Loucy (cell line): ENCODE data around the gene EXOC2.

ENCODE experiments used
- H2AFZ ChIP-seq: fragments of 200-600 bp; sonication (generic); 2 replicates; pipeline ENCODE4 v1.6.0; 2016; ENCODE audit warnings: antibody characterized with exemption, mild to moderate bottlenecking, low read length, moderate library complexity
- H3F3A ChIP-seq: fragments of 200-600 bp; 2 replicates; pipeline ENCODE4 v1.6.0; 2016; ENCODE audit warnings: antibody characterized with exemption, low read depth, mild to moderate bottlenecking
- H3K27me3 ChIP-seq: fragments of 200-600 bp; sonication (generic); 2 replicates; pipeline ENCODE4 v1.6.1; 2014; ENCODE audit warnings: low read length, mild to moderate bottlenecking; ENCODE audit not compliant: insufficient read depth, poor library complexity, severe bottlenecking
- H3K36me3 ChIP-seq: fragments of 200-600 bp; sonication (generic); 2 replicates; pipeline ENCODE4 v1.6.1; 2016; ENCODE audit warnings: low read length; ENCODE audit not compliant: insufficient read depth
- H3K4me1 ChIP-seq: fragments of 200-600 bp; sonication (generic); 2 replicates; pipeline ENCODE4 v1.5.1; 2014; ENCODE audit warnings: low read length, mild to moderate bottlenecking; ENCODE audit not compliant: insufficient read depth, poor library complexity, severe bottlenecking
- H3K4me2 ChIP-seq: fragments of 200-600 bp; sonication (generic); 2 replicates; pipeline ENCODE4 v1.6.0; 2014; ENCODE audit warnings: antibody characterized with exemption, low read length, low read depth, mild to moderate bottlenecking; ENCODE audit not compliant: poor library complexity, severe bottlenecking
- H3K4me3 ChIP-seq: fragments of 200-600 bp; sonication (generic); 2 replicates; pipeline ENCODE4 v1.5.1; 2014; ENCODE audit warnings: low read length, mild to moderate bottlenecking, mixed read lengths; ENCODE audit not compliant: poor library complexity, severe bottlenecking
- H3K79me2 ChIP-seq: fragments of 200-600 bp; sonication (generic); 2 replicates; pipeline ENCODE4 v1.6.1; 2014; ENCODE audit warnings: low read length; ENCODE audit not compliant: insufficient read depth
- H3K9ac ChIP-seq: fragments of 200-600 bp; sonication (generic); 2 replicates; pipeline ENCODE4 v1.6.0; 2014; ENCODE audit warnings: mild to moderate bottlenecking, low read depth, low read length, moderate library complexity; ENCODE audit not compliant: poor library complexity, severe bottlenecking
- H3K9me2 ChIP-seq: fragments of 200-600 bp; sonication (generic); replicated peaks from 2 replicates; pipeline ENCODE4 v1.6.1; 2016; ENCODE audit warnings: low read depth, low read length, mixed read lengths
- H3K9me3 ChIP-seq: fragments of 200-600 bp; sonication (generic); 2 replicates; pipeline ENCODE4 v1.6.1; 2014; ENCODE audit warnings: mild to moderate bottlenecking, antibody characterized with exemption, low read length, low read depth; ENCODE audit not compliant: insufficient read depth
- H4K20me1 ChIP-seq: fragments of 200-600 bp; sonication (generic); 2 replicates; pipeline ENCODE4 v1.6.0; 2014; ENCODE audit warnings: antibody characterized with exemption, low read length, mild to moderate bottlenecking; ENCODE audit not compliant: insufficient read depth, poor library complexity, severe bottlenecking
- EZH2phosphoT487 ChIP-seq: fragments of 200-600 bp; IDR thresholded peaks from 2 replicates; pipeline ENCODE4 v1.6.1; 2018; ENCODE audit warnings: antibody characterized with exemption, mild to moderate bottlenecking, moderate library complexity, borderline replicate concordance
- TF ChIP-seq, protein P1 (sequence below): fragments of 200-600 bp; sonication (generic); conservative IDR thresholded peaks from 2 replicates; pipeline ENCODE4 v1.5.1; 2014; ENCODE audit warnings: mild to moderate bottlenecking, antibody characterized with exemption, low read length

Gene EXOC2

GRCh38 chr6:451336-451735, 241.6 kb downstream of the EXOC2 start:
- Histone ChIP-seq H3K4me1 (peaks cover 7% of the 10 kb centered on the region), H3K27me3 (no peaks in the 10 kb centered on the region), H3K9me3 (no peaks in the 10 kb centered on the region), H3K36me3 (no peaks in the 10 kb centered on the region), H3F3A (no peaks in the 10 kb centered on the region), H4K20me1 (no peaks in the 10 kb centered on the region), H3K9me2 (no peaks in the 10 kb centered on the region), H3K4me2 (no peak overlapping the region), H3K9ac (no peak overlapping the region), H3K79me2 (no peaks in the 10 kb centered on the region), H3K4me3 (no peak overlapping the region), H2AFZ (no peak overlapping the region)
- TF ChIP-seq, protein P1, sequence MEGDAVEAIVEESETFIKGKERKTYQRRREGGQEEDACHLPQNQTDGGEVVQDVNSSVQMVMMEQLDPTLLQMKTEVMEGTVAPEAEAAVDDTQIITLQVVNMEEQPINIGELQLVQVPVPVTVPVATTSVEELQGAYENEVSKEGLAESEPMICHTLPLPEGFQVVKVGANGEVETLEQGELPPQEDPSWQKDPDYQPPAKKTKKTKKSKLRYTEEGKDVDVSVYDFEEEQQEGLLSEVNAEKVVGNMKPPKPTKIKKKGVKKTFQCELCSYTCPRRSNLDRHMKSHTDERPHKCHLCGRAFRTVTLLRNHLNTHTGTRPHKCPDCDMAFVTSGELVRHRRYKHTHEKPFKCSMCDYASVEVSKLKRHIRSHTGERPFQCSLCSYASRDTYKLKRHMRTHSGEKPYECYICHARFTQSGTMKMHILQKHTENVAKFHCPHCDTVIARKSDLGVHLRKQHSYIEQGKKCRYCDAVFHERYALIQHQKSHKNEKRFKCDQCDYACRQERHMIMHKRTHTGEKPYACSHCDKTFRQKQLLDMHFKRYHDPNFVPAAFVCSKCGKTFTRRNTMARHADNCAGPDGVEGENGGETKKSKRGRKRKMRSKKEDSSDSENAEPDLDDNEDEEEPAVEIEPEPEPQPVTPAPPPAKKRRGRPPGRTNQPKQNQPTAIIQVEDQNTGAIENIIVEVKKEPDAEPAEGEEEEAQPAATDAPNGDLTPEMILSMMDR, result no peak
- TF ChIP-seq EZH2phosphoT487, result no peak

GRCh38 chr6:449486-450419, 243.2 kb downstream of the EXOC2 start:
- H3K27me3 ChIP-seq, result no peaks in the 10 kb centered on the region

GRCh38 chr6:449057-449430, 243.9 kb downstream of the EXOC2 start:
- H3K36me3 ChIP-seq, result no peaks in the 10 kb centered on the region
- no peak overlapping the region for H3K9ac ChIP-seq
- H3K4me1 ChIP-seq, result peaks cover 29% of the 10 kb centered on the region
- H4K20me1 ChIP-seq, result no peaks in the 10 kb centered on the region
- no peaks in the 10 kb centered on the region for H3K9me2 ChIP-seq
- H3K4me2 ChIP-seq, result no peak overlapping the region
- no peak overlapping the region for H2AFZ ChIP-seq
- no peaks in the 10 kb centered on the region for H3K27me3 ChIP-seq
- H3K79me2 ChIP-seq, result no peaks in the 10 kb centered on the region
- no peak overlapping the region for H3K4me3 ChIP-seq
- H3K9me3 ChIP-seq, result no peaks in the 10 kb centered on the region
- no peaks in the 10 kb centered on the region for H3F3A ChIP-seq
- no peak for TF ChIP-seq EZH2phosphoT487
- TF ChIP-seq, protein P1, result no peak

More at GRCh38 chr6:449486-450419, 243.2 kb downstream of the EXOC2 start:
- Histone ChIP-seq H3K4me3 (no peak overlapping the region), H3K36me3 (no peaks in the 10 kb centered on the region), H3K4me2 (no peak overlapping the region), H3K9me3 (no peaks in the 10 kb centered on the region), H3K9ac (no peak overlapping the region), H3K4me1 (peaks cover 22% of the 10 kb centered on the region), H2AFZ (no peak overlapping the region), H3K9me2 (no peaks in the 10 kb centered on the region), H4K20me1 (no peaks in the 10 kb centered on the region), H3F3A (no peaks in the 10 kb centered on the region), H3K79me2 (no peaks in the 10 kb centered on the region)
- TF ChIP-seq, protein P1, result no peak
- TF ChIP-seq EZH2phosphoT487, result no peak
